Measurements from ENCODE around the gene CEACAM3.
A peak's percentile ranks its signal among the peaks of the same experiment; 100 is the strongest.
"Not testable (repeated sequence)": the region's sequence is repeated elsewhere in the genome, so short reads cannot be mapped to it uniquely, and the experiment has no call there.

Gene CEACAM3

GRCh38 chr19:41796362-41796761, at the start of gene CEACAM3:
TSS of gene CEACAM3 (plus strand) at chr19:41796587. CDS start at chr19:41796678, 91 bp downstream.
- no peak for DNase-seq (ENCODE audit: low read depth, low spot score)

GRCh38 chr19:41746593-41747227, 49.7 kb upstream of the CEACAM3 start:
- no peak for DNase-seq (ENCODE audit: low read depth, low spot score)

GRCh38 chr19:41748012-41748411, 48.4 kb upstream of the CEACAM3 start:
- no peak for DNase-seq (ENCODE audit: low read depth, low spot score)

- not testable (repeated sequence) for DNase-seq (ENCODE audit: low read depth, low spot score)
These were observed 45.9 kb upstream of the CEACAM3 start for GRCh38 chr19:41750248-41751134.

DNA sequence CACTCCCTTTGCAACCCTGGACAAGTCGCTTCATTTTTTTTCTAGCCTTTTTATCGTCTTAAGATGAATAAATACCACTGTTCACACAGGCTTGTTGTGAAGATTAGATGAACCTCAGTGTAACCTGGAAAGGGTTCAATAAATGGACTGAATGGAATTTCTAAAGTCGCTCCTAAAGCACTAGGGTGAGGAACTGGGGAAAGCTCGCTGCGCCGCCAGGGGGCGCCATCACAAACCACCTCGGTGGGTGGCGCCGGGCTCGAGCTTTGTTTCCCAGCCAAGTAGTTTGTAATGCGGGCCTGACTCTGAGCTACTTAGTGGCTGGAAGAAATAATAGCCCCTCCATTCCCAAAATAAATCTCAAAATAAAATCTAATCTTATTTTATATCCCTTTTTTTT, 43.2 kb upstream of the CEACAM3 start:
- DNase-seq (ENCODE audit: low read depth, low spot score): peak; percentile 54

DNA sequence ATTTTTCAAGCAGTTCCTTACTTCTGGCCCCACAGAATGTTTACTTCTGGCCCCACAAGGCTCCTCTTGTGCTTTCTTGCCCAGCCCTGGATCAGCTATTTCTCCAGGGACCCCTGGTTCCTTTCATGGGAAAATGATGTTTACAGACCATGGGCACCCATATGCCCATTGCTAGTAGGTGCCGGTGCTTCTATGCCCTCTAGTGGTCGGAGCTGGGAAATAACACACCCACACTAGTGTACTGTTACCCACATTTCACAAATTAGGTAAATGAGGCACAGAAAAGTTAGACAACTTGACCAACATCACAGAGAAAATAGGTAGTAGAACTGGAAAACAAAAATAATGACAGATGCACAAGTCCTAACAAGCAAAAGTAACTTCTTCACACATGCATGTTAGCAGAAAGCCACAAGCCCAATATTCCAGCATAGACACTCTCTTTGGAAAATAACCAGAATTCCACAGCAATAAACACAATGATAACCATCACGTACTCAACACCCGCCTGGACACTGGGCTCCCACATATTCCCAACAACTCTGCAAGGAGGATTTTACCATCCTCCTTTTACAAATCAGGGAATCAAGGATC, 42.4 kb upstream of the CEACAM3 start:
- DNase-seq (ENCODE audit: low read depth, low spot score): peak; percentile 57

DNA sequence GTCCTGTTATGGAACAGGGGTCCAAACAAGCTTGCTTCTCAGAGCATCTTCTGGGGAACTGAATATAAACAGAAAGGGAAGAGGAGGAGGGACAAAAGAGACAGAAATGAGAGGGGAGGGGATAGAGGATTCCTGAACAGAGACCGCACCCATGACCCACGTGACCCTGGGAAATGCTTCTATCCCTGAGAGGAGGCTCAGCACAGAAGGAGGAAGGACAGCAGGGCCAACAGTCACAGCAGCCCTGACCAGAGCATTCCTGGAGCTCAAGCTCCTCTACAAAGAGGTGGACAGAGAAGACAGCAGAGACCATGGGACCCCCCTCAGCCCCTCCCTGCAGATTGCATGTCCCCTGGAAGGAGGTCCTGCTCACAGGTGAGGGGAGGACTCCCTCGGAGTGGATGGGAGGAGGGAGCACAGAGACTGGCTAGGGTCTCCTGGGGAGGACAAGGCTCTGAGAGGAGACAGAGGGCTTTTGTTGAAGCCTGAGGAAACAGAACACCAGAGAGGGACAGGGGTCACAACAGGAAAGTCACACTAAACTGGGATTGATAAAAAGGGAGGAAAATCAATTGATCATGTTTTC, 41.0 kb upstream of the CEACAM3 start, which contains the start of gene CEACAM6:
TSS of gene CEACAM6 (plus strand) at position 203 of the 586 bp plus-strand sequence. CDS start at position 312, 109 bp downstream.
- no peak for DNase-seq (ENCODE audit: low read depth, low spot score)

GRCh38 chr19:41758846-41759245, 37.5 kb upstream of the CEACAM3 start:
- DNase-seq (ENCODE audit: low read depth, low spot score): no peak

- DNase-seq (ENCODE audit: low read depth, low spot score): no peak
These were observed 29.3 kb upstream of the CEACAM3 start for GRCh38 chr19:41767115-41767514.

DNA sequence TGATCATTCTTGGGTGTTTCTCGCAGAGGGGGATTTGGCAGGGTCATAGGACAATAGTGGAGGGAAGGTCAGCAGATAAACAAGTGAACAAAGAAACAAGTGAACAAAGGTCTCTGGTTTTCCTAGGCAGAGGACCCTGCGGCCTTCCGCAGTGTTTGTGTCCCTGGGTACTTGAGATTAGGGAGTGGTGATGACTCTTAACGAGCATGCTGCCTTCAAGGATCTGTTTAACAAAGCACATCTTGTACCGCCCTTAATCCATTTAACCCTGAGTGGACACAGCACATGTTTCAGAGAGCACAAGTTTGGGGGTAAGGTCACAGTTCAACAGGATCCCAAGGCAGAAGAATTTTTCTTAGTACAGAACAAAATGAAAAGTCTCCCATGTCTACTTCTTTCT, 28.3 kb upstream of the CEACAM3 start:
- not testable (repeated sequence) for DNase-seq (ENCODE audit: low read depth, low spot score)

DNA sequence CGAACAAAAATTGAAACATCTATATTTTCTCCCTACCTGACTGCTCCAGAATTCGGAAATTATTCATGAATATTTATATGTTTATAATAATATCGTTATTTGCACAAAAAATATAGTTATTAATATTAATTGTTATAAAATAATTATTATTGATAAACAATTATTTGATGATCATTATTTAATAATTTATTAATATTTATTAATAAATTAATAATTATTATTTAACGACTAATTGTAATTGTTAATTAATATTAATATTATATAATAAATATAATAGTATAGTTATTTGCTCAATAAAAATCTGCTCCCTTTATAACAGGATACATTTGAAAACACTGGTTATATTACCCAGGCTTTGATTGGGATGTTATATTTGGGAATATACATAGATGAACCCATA, 26.8 kb upstream of the CEACAM3 start:
- DNase-seq (ENCODE audit: low read depth, low spot score): no peak

DNA sequence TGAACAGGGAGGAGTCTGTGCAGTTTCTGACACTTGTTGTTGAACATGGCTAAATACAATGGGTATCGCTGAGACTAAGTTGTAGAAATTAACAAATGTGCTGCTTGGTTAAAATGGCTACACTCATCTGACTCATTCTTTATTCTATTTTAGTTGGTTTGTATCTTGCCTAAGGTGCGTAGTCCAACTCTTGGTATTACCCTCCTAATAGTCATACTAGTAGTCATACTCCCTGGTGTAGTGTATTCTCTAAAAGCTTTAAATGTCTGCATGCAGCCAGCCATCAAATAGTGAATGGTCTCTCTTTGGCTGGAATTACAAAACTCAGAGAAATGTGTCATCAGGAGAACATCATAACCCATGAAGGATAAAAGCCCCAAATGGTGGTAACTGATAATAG, 25.0 kb upstream of the CEACAM3 start:
- no peak for DNase-seq (ENCODE audit: low read depth, low spot score)

GRCh38 chr19:41774515-41774980, 21.8 kb upstream of the CEACAM3 start:
- DNase-seq (ENCODE audit: low read depth, low spot score): peak; percentile 8

DNA sequence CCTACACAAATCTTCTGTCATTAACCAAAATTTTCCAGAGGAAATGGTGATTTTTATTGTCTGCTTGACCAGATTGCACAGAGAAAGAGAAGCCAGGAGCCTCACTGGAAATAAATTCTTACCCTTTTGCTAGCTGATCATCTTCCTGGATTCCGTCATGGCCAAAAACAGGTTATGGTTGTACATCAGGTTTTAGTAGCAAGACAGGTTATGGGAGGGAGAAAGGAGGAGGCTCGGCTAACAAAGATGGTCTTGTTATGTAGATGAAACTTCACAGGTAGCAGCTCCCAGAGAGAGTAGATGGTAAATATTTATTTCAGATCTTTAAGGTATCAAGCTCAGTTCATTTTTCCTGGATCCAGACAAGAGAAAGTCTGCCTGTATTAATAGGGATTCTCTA, 19.7 kb upstream of the CEACAM3 start:
- DNase-seq (ENCODE audit: low read depth, low spot score): no peak

- no peak for DNase-seq (ENCODE audit: low read depth, low spot score)
These were observed 12.8 kb upstream of the CEACAM3 start for GRCh38 chr19:41783612-41784011.

GRCh38 chr19:41784312-41784711, 12.1 kb upstream of the CEACAM3 start:
- DNase-seq (ENCODE audit: low read depth, low spot score): no peak

DNA sequence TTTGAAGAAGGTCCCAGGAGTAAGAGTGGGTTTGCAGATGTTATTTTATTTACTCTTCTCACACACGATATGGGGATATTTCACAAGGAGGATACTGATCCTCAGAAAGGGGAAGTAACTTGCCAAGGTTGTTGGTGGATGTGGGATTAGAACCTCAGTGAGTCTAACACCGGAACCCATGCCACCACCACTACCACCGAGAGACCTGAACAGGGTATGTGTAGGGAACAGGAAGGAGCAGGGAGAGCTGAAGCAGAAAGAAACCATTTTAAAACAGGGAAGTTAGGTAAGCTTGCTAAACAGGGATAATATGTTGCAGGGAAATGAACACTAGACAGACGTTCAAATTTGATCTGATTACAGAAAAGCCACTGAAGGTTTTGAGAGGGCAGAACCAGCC, 11.6 kb upstream of the CEACAM3 start:
- DNase-seq (ENCODE audit: low read depth, low spot score): no peak

DNA sequence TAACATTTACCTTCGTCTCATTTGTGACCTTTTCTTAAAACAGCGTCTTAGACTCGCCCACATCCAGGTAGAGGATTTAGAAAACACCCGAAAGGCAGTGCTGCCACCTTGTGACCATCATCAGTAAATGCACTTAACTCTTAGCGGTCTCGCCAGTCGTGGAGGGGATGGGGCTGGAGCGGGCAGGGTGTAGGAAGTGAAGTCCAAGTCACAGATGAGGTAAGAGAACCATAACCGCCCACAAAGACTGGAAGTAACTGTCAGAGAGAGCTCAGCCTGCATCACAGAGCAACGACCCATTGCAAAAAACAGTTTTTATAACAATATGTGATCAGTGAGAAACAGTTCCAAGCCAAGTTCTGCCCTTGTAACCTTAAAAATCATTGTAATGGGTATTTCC, 10.7 kb upstream of the CEACAM3 start:
- peak; percentile 55 for DNase-seq (ENCODE audit: low read depth, low spot score)

DNA sequence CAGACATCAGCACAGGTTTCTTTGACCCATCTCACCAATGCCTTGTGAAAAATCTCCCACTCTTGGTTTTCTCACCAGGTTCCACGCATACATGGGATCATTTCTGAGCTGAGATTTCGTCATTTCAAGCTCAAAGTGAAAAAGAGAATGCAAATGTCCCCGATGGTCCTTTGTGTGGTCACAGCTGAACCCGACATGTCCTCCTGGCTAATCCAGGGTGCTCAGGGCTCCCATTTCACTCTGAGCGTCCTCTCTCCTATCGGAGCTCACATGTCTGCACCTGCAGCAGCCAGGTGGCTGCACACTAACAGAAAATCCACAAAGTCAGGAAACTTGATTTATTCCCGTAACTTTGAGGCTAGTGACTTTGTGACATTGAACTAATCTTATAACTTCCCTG, 9.3 kb upstream of the CEACAM3 start:
- DNase-seq (ENCODE audit: low read depth, low spot score): no peak

DNA sequence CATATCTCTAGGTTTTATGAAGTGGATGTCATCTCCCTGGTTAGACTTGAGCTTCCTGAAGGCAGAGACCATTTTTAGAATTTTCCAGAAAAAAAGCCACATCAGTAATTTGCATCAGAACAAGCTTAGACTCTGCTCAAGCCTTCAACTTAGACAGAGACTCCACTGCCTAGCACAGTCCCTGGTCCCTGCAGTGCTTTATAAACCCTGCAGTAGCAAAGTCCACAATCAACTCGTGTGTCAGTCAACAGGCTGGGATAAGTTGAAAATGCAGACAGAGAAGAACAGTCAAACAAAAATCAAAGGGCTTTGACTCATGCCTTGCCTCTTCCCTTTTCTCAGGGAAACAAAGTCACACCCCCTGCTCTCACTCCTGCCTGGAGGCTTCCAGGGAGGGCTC, 7.9 kb upstream of the CEACAM3 start:
- not testable (repeated sequence) for DNase-seq (ENCODE audit: low read depth, low spot score)

- DNase-seq (ENCODE audit: low read depth, low spot score): not testable (repeated sequence)
These were observed 7.3 kb upstream of the CEACAM3 start for GRCh38 chr19:41789053-41789452.

Measured in activated CD4-positive, CD25-positive, alpha-beta regulatory T cell treated with anti-CD3 and anti-CD28 coated beads, Interleukin-2, amount 50 U/mL, for 16 hours (primary cell).